Colonic mucosa (tissue), 4 donors: ENCODE results near the gene NUP210L. TPM values are rescaled to one million over a fixed set of nuclear protein-coding genes. Genes with fewer than 3 reads are reported as not detected.

ENCODE experiments used
- DNase-seq: peaks from one replicate; pipeline ENCODE4 v3.0.0-alpha.2; 2020
- H3K27ac ChIP-seq: fragments of 200-600 bp; one replicate; pipeline ENCODE4 v1.8.0; 2021
- H3K27me3 ChIP-seq: fragments of 200-600 bp; one replicate; pipeline ENCODE4 v1.8.0; 2021
- H3K36me3 ChIP-seq: fragments of 200-600 bp; one replicate; pipeline ENCODE4 v1.8.0; 2021
- H3K4me1 ChIP-seq: fragments of 200-600 bp; one replicate; pipeline ENCODE4 v1.8.0; 2021; ENCODE audit warnings: mild to moderate bottlenecking
- H3K4me3 ChIP-seq: fragments of 200-600 bp; one replicate; pipeline ENCODE4 v1.8.0; 2021
- H3K9ac ChIP-seq, 2 donors: one replicate each; pipeline ENCODE4 v1.7.0; 2013; ENCODE audit warnings: control low read depth in 2 of 2, low read depth in 2 of 2, low read length in 2 of 2
- H3K9me3 ChIP-seq: fragments of 200-600 bp; one replicate; pipeline ENCODE4 v1.8.0; 2021
- CTCF ChIP-seq: fragments of 200-600 bp; IDR thresholded peaks from one replicate; pipeline ENCODE4 v1.8.0; 2022; ENCODE audit warnings: antibody characterized with exemption, mild to moderate bottlenecking
- intact Hi-C: fragments of 100-400 bp; cut with DNase I; formaldehyde crosslinking; loops from one replicate; pipeline ENCODE4 v1.14.1; 2022
- total RNA-seq, 2 donors: library from RNA; stranded (reverse); fragmentation: NEBNext Ultra II Directional in 1 of 2; extraction: Animal tissue kit (Norgen Biotek cat#: 25700) in 1 of 2; gene quantifications; one replicate each; pipeline ENCODE4 v1.2.1, GENCODE V29; 2021
- donor health status: healthy.
- donor health status: DM: no; HTN: no; CAD: no.
- donor health status: DM: no; HTN: no; CAD: no.

Gene NUP210L
- total RNA-seq, 2 donors from 2014 or later = 0.10 to 0.11 TPM

GRCh38 chr1:154191990-154192461 lies 37.2 kb upstream of the NUP210L start, which contains the start of gene TPM3:
TPM3 (minus strand) TSS chr1:154192100; CDS start chr1:154192018, 82 bp downstream.
- intact Hi-C loops = loop anchor here (10.0 kb wide), 2 partner anchors 73 to 143 kb away; no protein-coding TSS in a partner anchor
- Histone ChIP-seq H3K4me1 (no peaks in the 10 kb centered on the region), H3K4me3 (no peak within 1 kb of the TSS), H3K27me3 (no peaks in the 10 kb centered on the region), H3K9me3 (no peaks in the 10 kb centered on the region), H3K9ac (no peak within 1 kb of the TSS), H3K27ac (no peak within 1 kb of the TSS), H3K36me3 (no peaks in the 10 kb centered on the region)
- no peak for TF ChIP-seq CTCF
- no peak for DNase-seq

- no peak for TF ChIP-seq CTCF
- H3K9me3 ChIP-seq = no peaks in the 10 kb centered on the region
- intact Hi-C loops = loop anchor here (10.0 kb wide), 2 partner anchors 74 to 144 kb away; no protein-coding TSS in a partner anchor
- no peaks in the 10 kb centered on the region for H3K27me3 ChIP-seq
- H3K4me1 ChIP-seq = peaks cover 6% of the 10 kb centered on the region
- H3K36me3 ChIP-seq = no peaks in the 10 kb centered on the region
- no peak for DNase-seq
- H3K9ac ChIP-seq = no peak overlapping the region
- no peak overlapping the region for H3K4me3 ChIP-seq
- H3K27ac ChIP-seq = no peak overlapping the region
These were observed 35.7 kb upstream of the NUP210L start for GRCh38 chr1:154190550-154190949.

GRCh38 chr1:154186852-154187501 lies 32.1 kb upstream of the NUP210L start:
- no peak overlapping the region for H3K9ac ChIP-seq
- TF ChIP-seq CTCF = no peak
- peaks cover 6% of the 10 kb centered on the region for H3K4me1 ChIP-seq
- DNase-seq = no peak
- H3K27me3 ChIP-seq = no peaks in the 10 kb centered on the region
- no peaks in the 10 kb centered on the region for H3K9me3 ChIP-seq
- intact Hi-C loops = no loop called here
- H3K27ac ChIP-seq = no peak overlapping the region
- no peaks in the 10 kb centered on the region for H3K36me3 ChIP-seq
- no peak overlapping the region for H3K4me3 ChIP-seq

GRCh38 chr1:154186177-154186576 lies 31.3 kb upstream of the NUP210L start:
- H3K4me3 ChIP-seq = no peak overlapping the region
- H3K36me3 ChIP-seq = no peaks in the 10 kb centered on the region
- H3K4me1 ChIP-seq = peaks cover 9% of the 10 kb centered on the region
- H3K9ac ChIP-seq = no peak overlapping the region
- intact Hi-C loops = no loop called here
- no peaks in the 10 kb centered on the region for H3K9me3 ChIP-seq
- no peak overlapping the region for H3K27ac ChIP-seq
- H3K27me3 ChIP-seq = no peaks in the 10 kb centered on the region
- peak; percentile 77 for DNase-seq
- TF ChIP-seq CTCF = peak; percentile 47

GRCh38 chr1:154183046-154183915 lies 28.4 kb upstream of the NUP210L start:
- H3K27me3 ChIP-seq = no peaks in the 10 kb centered on the region
- H3K27ac ChIP-seq = peak overlapping the region; percentile 99
- H3K36me3 ChIP-seq = no peaks in the 10 kb centered on the region
- no peaks in the 10 kb centered on the region for H3K9me3 ChIP-seq
- peaks cover 31% of the 10 kb centered on the region for H3K4me1 ChIP-seq
- no peak for TF ChIP-seq CTCF
- H3K9ac ChIP-seq = peak overlapping the region; percentile 92 to 94
- intact Hi-C loops = no loop called here
- DNase-seq = peak; percentile 99
- peak overlapping the region; percentile 95 for H3K4me3 ChIP-seq
